Activated CD4-positive, alpha-beta T cell treated with anti-CD3 and anti-CD28 coated beads, Interleukin-2, amount 50 U/mL, for 16 hours (primary cell): Measurements from ENCODE around the gene LSM8.
A peak's percentile ranks its signal among the peaks of the same experiment; 100 is the strongest.
"Not testable (repeated sequence)": the region's sequence is repeated elsewhere in the genome, so short reads cannot be mapped to it uniquely, and the experiment has no call there.

Experiments
- DNase-seq: peaks from one replicate; pipeline ENCODE4 v3.0.0-alpha.2; 2020

Gene LSM8

GRCh38 chr7:118183786-118184564 lies at the start of gene LSM8:
Gene LSM8 (plus strand): TSS chr7:118184164. CDS start chr7:118184224, 60 bp downstream.
- DNase-seq = peak; percentile 98

- not testable (repeated sequence) for DNase-seq
Observed at GRCh38 chr7:118134420-118134819, 49.5 kb upstream of the LSM8 start.

- DNase-seq = no peak
Observed at GRCh38 chr7:118140468-118140867, 43.5 kb upstream of the LSM8 start.

- no peak for DNase-seq
Observed at GRCh38 chr7:118142012-118142411, 42.0 kb upstream of the LSM8 start.

GRCh38 chr7:118148930-118149329 lies 35.0 kb upstream of the LSM8 start:
- no peak for DNase-seq

GRCh38 chr7:118149394-118149793 lies 34.6 kb upstream of the LSM8 start:
- no peak for DNase-seq

GRCh38 chr7:118151671-118152070 lies 32.3 kb upstream of the LSM8 start:
- DNase-seq = no peak

- no peak for DNase-seq
Observed at GRCh38 chr7:118152149-118152548, 31.8 kb upstream of the LSM8 start.

- no peak for DNase-seq
Observed at GRCh38 chr7:118152654-118153053, 31.3 kb upstream of the LSM8 start.

- DNase-seq = peak; percentile 31
Observed at GRCh38 chr7:118153551-118154177, 30.3 kb upstream of the LSM8 start.

GRCh38 chr7:118158766-118159165 lies 25.2 kb upstream of the LSM8 start:
- no peak for DNase-seq

- DNase-seq = no peak
Observed at GRCh38 chr7:118169146-118169545, 14.8 kb upstream of the LSM8 start.

- no peak for DNase-seq
Observed at GRCh38 chr7:118175740-118176139, 8.2 kb upstream of the LSM8 start.

GRCh38 chr7:118179191-118179590 lies 4.8 kb upstream of the LSM8 start:
- DNase-seq = no peak

- DNase-seq = no peak
Observed at GRCh38 chr7:118182593-118183427, 1.2 kb upstream of the LSM8 start.

- DNase-seq = no peak
Observed at GRCh38 chr7:118183428-118183785, 557 bp upstream of the LSM8 start.

- DNase-seq = no peak
Observed at GRCh38 chr7:118184565-118184940, 589 bp downstream of the LSM8 start.

GRCh38 chr7:118185163-118185860 lies 1.3 kb downstream of the LSM8 start:
- DNase-seq = no peak

- peak; percentile 31 for DNase-seq
Observed at GRCh38 chr7:118186501-118186900, 2.5 kb downstream of the LSM8 start.

GRCh38 chr7:118194571-118194970 lies 10.6 kb downstream of the LSM8 start:
- DNase-seq = no peak

- DNase-seq = peak; percentile 50
Observed at GRCh38 chr7:118195837-118196474, 12.0 kb downstream of the LSM8 start.

- DNase-seq = no peak
Observed at GRCh38 chr7:118202061-118202460, 18.1 kb downstream of the LSM8 start.
